Measurements from ENCODE around the gene IRF3.

The IRF3 gene

DNA sequence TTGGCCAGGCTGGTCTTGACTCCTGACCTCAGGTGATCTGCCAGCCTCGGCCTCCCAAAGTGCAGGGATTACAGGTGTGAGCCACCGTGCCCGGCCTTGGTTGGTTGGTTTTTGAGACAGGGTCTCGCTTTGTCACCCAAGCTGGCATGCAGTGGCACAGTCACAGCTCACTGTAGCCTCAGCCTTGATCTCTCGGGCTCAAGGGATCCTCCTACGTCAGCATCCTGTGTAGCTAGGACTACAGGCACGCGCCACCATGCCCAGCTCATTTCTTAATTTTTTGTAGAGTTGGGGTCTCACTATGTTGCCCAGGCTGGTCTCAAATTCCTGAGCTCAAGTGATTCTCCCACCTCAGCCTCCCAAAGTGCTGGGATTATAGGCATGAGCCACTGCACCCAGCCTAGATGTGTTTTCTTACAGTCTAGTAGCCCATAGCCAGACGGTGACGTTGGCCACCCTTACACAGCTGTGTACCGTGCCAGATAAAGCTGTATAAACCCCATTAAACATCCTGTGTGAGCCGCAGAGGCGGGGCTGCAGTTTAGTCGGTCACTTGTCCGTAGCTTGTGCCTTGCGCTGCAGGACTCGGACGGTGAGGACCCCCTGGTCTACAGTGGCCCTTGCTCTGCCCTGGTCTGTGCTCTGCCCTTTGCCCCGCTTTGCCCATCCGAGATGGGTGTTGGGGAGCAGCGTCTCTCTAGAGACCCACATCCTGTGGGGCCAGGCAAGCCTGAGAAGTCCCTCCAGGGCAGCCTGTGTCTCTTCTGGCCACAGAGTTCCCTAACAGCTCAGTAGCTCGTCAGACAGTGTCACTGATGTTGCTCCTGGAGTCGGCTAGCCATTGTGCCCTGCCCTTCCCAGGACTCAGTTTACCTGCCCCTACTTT, 9.8 kb downstream of the IRF3 start:
- H3K27me3 Mint-ChIP-seq (ENCODE audit: low read depth): peaks cover 3% of the 10 kb centered on the region
- H3K9me3 Mint-ChIP-seq: no peaks in the 10 kb centered on the region
- H3K4me3 Mint-ChIP-seq: no peak overlapping the region
- no peak overlapping the region for H3K27ac Mint-ChIP-seq
- TF ChIP-seq CTCF (IDR thresholded peaks at IDR 0.05; ENCODE audit: unreplicated experiment in 3 of 3): no peak
- peaks cover 54% of the 10 kb centered on the region for H3K36me3 Mint-ChIP-seq (ENCODE audit: low read depth)
- H3K4me1 Mint-ChIP-seq: no peaks in the 10 kb centered on the region

DNA sequence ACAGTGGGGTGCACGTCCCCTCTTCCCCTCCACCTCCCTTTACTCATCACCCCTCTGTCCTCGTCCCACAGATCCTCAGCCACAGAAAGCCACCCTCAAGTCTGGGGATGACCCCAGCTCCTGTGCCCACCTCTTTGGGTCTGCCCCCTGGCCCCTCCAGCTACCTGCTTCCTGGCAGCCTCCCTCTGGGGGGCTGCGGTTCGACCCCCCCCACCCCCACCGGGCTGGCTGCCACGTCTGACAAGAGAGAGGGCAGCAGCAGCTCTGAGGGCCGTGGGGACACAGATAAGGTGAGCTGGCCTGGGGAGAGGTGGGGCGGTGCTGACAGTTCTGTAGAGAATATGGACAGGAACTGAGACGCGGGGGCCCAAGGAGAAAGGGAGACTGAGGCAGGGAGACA, 11.1 kb downstream of the IRF3 start:
- H3K27ac Mint-ChIP-seq: no peak overlapping the region
- H3K27me3 Mint-ChIP-seq (ENCODE audit: low read depth): peaks cover 3% of the 10 kb centered on the region
- no peak for TF ChIP-seq CTCF (IDR thresholded peaks at IDR 0.05; ENCODE audit: unreplicated experiment in 3 of 3)
- no peaks in the 10 kb centered on the region for H3K9me3 Mint-ChIP-seq
- no peak overlapping the region for H3K4me3 Mint-ChIP-seq
- peaks cover 48% of the 10 kb centered on the region for H3K36me3 Mint-ChIP-seq (ENCODE audit: low read depth)
- no peaks in the 10 kb centered on the region for H3K4me1 Mint-ChIP-seq

GRCh38 chr19:49653466-49653806, 12.2 kb downstream of the IRF3 start:
- H3K9me3 Mint-ChIP-seq: no peaks in the 10 kb centered on the region
- peaks cover 3% of the 10 kb centered on the region for H3K27me3 Mint-ChIP-seq (ENCODE audit: low read depth)
- TF ChIP-seq CTCF (IDR thresholded peaks at IDR 0.05; ENCODE audit: unreplicated experiment in 3 of 3): no peak
- no peak overlapping the region for H3K27ac Mint-ChIP-seq
- H3K4me3 Mint-ChIP-seq: no peak overlapping the region
- H3K36me3 Mint-ChIP-seq (ENCODE audit: low read depth): peaks cover 46% of the 10 kb centered on the region
- H3K4me1 Mint-ChIP-seq: no peaks in the 10 kb centered on the region

DNA sequence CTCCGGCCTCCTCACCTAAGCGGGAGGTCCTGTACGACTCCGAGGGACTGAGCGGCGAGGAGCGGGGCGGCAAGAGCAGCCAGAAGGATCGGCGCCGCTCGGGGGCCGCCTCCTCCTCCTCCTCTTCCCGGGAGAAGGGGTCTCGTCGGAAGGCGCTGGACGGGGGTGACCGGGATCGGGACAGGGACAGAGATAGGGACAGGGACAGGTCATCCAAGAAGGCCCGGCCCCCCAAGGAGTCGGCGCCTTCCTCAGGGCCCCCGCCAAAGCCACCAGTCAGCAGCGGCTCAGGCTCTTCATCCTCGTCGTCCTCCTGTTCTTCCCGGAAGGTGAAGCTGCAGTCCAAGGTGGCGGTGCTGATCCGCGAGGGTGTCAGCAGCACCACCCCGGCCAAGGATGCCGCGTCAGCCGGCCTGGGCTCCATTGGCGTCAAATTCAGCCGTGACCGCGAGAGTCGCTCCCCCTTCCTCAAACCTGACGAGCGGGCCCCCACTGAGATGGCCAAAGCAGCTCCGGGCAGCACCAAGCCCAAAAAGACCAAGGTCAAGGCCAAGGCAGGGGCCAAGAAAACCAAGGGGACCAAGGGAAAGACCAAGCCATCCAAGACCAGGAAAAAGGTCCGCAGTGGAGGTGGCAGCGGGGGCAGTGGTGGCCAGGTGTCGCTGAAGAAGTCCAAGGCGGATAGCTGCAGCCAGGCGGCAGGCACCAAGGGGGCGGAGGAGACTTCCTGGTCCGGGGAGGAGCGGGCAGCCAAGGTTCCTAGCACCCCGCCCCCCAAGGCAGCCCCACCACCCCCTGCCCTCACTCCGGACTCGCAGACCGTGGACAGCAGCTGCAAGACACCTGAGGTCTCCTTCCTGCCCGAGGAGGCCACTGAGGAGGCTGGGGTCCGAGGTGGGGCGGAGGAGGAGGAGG, 12.8 kb downstream of the IRF3 start:
- no peak overlapping the region for H3K27ac Mint-ChIP-seq
- no peaks in the 10 kb centered on the region for H3K4me1 Mint-ChIP-seq
- no peak for TF ChIP-seq CTCF (IDR thresholded peaks at IDR 0.05; ENCODE audit: unreplicated experiment in 3 of 3)
- H3K27me3 Mint-ChIP-seq (ENCODE audit: low read depth): peaks cover 3% of the 10 kb centered on the region
- no peak overlapping the region for H3K4me3 Mint-ChIP-seq
- peaks cover 45% of the 10 kb centered on the region for H3K36me3 Mint-ChIP-seq (ENCODE audit: low read depth)
- no peaks in the 10 kb centered on the region for H3K9me3 Mint-ChIP-seq

DNA sequence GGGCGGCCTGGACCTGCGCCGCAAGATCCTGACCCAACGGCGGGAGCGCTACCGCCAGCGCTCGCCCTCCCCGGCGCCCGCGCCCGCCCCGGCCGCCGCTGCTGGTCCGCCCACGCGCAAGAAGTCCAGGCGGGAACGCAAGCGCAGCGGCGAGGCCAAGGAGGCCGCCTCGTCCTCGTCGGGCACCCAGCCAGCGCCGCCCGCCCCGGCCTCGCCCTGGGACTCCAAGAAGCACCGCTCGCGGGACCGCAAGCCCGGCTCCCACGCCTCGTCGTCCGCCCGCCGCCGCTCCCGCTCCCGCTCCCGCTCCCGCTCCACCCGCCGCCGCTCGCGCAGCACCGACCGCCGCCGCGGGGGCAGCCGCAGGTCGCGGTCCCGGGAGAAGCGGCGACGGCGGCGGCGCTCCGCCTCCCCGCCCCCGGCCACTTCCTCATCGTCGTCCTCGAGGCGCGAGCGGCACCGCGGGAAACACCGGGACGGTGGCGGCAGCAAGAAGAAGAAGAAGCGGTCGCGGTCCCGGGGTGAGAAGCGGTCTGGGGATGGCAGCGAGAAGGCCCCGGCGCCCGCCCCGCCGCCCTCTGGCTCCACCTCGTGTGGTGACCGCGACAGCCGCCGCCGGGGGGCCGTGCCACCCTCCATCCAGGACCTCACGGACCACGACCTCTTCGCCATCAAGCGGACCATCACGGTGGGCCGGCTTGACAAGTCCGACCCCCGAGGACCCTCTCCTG, 13.7 kb downstream of the IRF3 start:
- Mint-ChIP-seq H3K4me1 (peaks cover 1% of the 10 kb centered on the region), H3K27ac (no peak overlapping the region), H3K27me3 (ENCODE audit: low read depth) (peaks cover 3% of the 10 kb centered on the region), H3K36me3 (ENCODE audit: low read depth) (peaks cover 41% of the 10 kb centered on the region), H3K9me3 (no peaks in the 10 kb centered on the region), H3K4me3 (no peak overlapping the region)
- no peak for TF ChIP-seq CTCF (IDR thresholded peaks at IDR 0.05; ENCODE audit: unreplicated experiment in 3 of 3)
